IPS DF 6.9 (cell line): ENCODE measurements around the gene FIZ1.
"Not testable (repeated sequence)": the region's sequence is repeated elsewhere in the genome, so short reads cannot be mapped to it uniquely, and the experiment has no call there.

Experiments used
- DNase-seq: peaks from one replicate; pipeline ENCODE4 v3.0.0-alpha.2; 2013; ENCODE audit warnings: low read depth, low spot score
- H3K27ac ChIP-seq: one replicate; pipeline ENCODE4 v1.5.1; 2013; ENCODE audit warnings: low read length, control low read depth
- H3K27me3 ChIP-seq: 2 replicates; pipeline ENCODE4 v1.6.1; 2013; ENCODE audit warnings: mild to moderate bottlenecking, low read length; ENCODE audit not compliant: control insufficient read depth, insufficient read depth
- H3K36me3 ChIP-seq: 2 replicates; pipeline ENCODE4 v1.6.1; 2013; ENCODE audit warnings: low read length; ENCODE audit not compliant: control insufficient read depth, insufficient read depth
- H3K4me1 ChIP-seq: 2 replicates; pipeline ENCODE4 v1.6.1; 2013; ENCODE audit warnings: low read length; ENCODE audit not compliant: control insufficient read depth, insufficient read depth
- H3K4me3 ChIP-seq: 2 replicates; pipeline ENCODE4 v1.5.1; 2013; ENCODE audit warnings: mild to moderate bottlenecking, low read length
- H3K9me3 ChIP-seq: 2 replicates; pipeline ENCODE4 v1.6.1; 2013; ENCODE audit warnings: low read length, inconsistent platforms; ENCODE audit not compliant: control insufficient read depth, insufficient read depth
- WGBS: extraction: QIAGEN DNeasy Blood & Tissue Kit; methylation state at CpG from one replicate; pipeline ENCODE4 v1.1.7; 2013; ENCODE audit warnings: mixed read lengths, missing lambda C conversion rate; ENCODE audit not compliant: insufficient read length, insufficient coverage; 5-methylcytosine and 5-hydroxymethylcytosine counted together

The FIZ1 gene

DNA sequence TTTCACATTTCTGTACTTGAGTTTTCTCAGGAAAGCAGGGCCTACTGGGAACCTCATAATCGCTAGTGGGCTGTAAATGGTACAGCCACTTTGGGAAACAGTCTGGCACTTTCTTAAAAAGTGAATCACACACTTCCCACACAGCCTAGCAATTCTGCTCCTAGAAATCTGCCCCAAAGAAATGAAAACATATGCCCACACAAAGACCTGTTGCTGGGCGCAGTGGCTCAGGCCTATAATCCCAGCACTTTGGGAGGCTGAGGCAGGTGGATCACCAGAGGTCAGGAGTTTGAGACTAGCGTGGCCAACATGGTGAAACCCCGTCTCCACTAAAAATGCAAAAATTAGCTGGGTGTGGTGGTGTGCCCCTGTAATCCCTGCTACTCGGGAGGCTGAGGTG, 29.8 kb downstream of the FIZ1 start:
- not testable (repeated sequence) for H3K4me3 ChIP-seq, H3K27ac ChIP-seq, H3K9me3 ChIP-seq, H3K36me3 ChIP-seq, H3K4me1 ChIP-seq, H3K27me3 ChIP-seq, DNase-seq
- WGBS = no CpG with 5 or more reads among the region's 5 CpGs

GRCh38 chr19:55567708-55568328, 31.5 kb downstream of the FIZ1 start:
- Histone ChIP-seq H3K27ac (no peak overlapping the region), H3K27me3 (no peaks in the 10 kb centered on the region), H3K9me3 (no peaks in the 10 kb centered on the region), H3K4me1 (no peaks in the 10 kb centered on the region), H3K36me3 (no peaks in the 10 kb centered on the region), H3K4me3 (no peak overlapping the region)
- DNase-seq = no peak

DNA sequence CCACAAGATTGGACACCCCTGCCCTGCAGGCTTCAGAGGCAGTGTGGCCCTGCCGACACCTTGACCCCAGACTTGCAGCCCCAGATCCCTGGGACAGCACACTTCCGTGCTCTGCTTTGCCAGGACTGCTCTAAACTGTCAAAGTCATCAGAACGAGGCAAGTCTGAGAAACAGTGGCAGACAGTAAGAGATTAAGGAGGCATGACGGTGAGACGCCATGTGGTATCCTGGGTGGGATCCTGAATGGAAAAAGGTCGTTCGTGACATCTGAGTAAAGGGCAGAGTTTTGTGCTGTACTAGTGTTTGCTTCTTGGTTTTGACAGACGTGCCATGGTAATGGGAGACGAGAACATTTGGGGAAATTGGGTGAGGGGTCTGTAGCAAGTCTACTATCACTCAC, 32.5 kb downstream of the FIZ1 start:
- no CpG with 5 or more reads among the region's 9 CpGs for WGBS
- Histone ChIP-seq H3K27ac (no peak overlapping the region), H3K4me3 (no peak overlapping the region), H3K27me3 (no peaks in the 10 kb centered on the region), H3K4me1 (no peaks in the 10 kb centered on the region), H3K36me3 (no peaks in the 10 kb centered on the region), H3K9me3 (no peaks in the 10 kb centered on the region)
- DNase-seq = no peak

GRCh38 chr19:55563261-55563690, 36.0 kb downstream of the FIZ1 start:
- Histone ChIP-seq H3K4me1 (no peaks in the 10 kb centered on the region), H3K4me3 (no peak overlapping the region), H3K36me3 (no peaks in the 10 kb centered on the region), H3K9me3 (no peaks in the 10 kb centered on the region), H3K27ac (no peak overlapping the region), H3K27me3 (no peaks in the 10 kb centered on the region)
- DNase-seq = no peak
- no CpG with 5 or more reads among the region's 12 CpGs for WGBS

GRCh38 chr19:55559684-55560083, 39.6 kb downstream of the FIZ1 start:
- H3K36me3 ChIP-seq = no peaks in the 10 kb centered on the region
- DNase-seq = no peak
- H3K4me1 ChIP-seq = no peaks in the 10 kb centered on the region
- H3K9me3 ChIP-seq = no peaks in the 10 kb centered on the region
- no peak overlapping the region for H3K4me3 ChIP-seq
- no CpG with 5 or more reads among the region's 9 CpGs for WGBS
- no peaks in the 10 kb centered on the region for H3K27me3 ChIP-seq
- H3K27ac ChIP-seq = no peak overlapping the region

DNA sequence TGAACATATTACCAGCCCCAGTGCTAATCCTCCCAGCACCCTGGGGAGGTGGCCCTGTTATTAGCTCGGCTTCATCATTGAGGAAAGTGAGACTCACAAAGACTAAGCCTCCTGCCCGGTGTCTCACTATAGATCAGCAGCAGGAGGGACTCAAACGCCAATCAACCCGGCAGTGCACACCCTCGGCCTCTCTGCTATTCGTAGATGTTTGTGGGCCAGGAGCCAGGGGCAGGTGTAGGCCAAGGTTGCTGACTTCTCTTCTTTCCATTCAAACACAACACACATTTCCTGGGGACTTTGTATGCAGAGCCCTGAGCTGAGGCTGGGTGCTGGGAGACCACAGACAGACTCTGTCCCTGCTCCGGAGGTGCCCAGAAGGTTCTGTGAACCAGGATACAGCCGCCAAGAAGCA, 44.6 kb downstream of the FIZ1 start:
- H3K36me3 ChIP-seq = no peaks in the 10 kb centered on the region
- H3K4me3 ChIP-seq = no peak overlapping the region
- H3K27me3 ChIP-seq = no peaks in the 10 kb centered on the region
- H3K9me3 ChIP-seq = no peaks in the 10 kb centered on the region
- no peaks in the 10 kb centered on the region for H3K4me1 ChIP-seq
- WGBS = no CpG with 5 or more reads among the region's 8 CpGs
- no peak overlapping the region for H3K27ac ChIP-seq
- no peak for DNase-seq

DNA sequence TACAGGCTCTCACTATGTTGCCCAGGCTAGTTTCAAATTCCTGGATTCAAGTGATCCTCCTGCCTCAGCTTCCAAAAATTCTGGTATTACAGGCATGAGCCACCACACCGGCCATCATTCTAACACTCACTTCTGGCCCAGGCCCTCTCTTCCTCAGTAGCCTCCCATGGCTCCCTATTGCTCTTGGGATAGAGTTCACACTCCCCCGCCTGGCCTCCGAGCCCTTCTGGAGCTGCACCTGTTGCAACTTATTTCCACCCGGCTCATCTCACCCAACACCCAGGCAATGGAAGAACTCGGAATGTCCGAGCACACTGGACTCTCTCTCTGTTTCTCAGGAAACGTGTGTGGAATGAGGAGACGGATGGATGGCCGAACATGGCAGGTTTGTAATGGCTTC, 45.0 kb downstream of the FIZ1 start:
- Histone ChIP-seq H3K27me3 (no peaks in the 10 kb centered on the region), H3K4me3 (no peak overlapping the region), H3K27ac (no peak overlapping the region), H3K4me1 (no peaks in the 10 kb centered on the region), H3K36me3 (no peaks in the 10 kb centered on the region), H3K9me3 (no peaks in the 10 kb centered on the region)
- WGBS = no CpG with 5 or more reads among the region's 9 CpGs
- DNase-seq = no peak

DNA sequence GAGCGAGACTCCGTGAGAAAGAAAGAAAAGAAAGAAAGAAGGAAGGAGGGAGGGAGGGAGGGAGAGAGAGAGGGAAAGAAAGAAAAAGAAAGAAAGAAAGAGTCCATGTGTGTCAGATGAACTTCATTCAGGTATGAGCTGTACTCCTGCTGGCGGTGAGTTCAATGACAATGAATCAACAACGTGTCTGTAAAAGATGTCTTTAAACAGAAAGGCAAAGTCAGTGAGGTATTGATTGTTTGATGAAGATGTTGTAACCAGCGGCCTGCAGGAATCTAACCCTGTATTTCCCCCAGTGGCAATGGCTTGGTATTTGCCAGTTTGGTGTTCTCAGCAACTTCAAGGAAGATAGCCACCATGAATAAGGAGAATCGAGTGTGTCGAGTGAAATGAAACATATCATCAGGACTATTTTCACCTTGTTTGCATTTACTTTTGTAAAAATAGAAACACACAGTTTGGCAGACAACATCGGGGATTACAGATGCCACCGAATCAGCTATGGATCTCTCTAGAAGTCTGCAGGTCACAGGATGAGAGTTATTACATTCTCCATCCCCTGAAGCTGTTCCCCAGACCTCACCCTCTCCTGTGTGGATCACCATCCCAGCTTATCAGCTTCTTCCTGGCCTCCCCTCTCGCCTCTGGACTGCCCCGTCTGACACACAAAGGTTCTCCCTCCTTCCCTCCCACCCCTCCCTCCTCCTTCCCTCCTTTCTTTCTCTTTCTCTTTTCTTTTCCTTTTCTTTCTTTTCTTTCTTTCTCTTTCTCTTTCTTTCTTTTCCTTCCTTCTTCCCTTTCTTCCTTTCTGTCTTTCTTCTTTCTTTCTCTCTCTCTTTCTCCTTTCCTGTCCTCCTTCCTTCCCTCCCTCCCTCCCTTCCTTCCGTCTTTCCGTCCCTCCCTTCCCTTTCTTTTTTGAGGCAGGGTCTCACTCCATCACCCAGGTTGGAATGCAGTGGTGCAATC, 45.8 kb downstream of the FIZ1 start:
- Histone ChIP-seq H3K36me3 (no peaks in the 10 kb centered on the region), H3K27me3 (no peaks in the 10 kb centered on the region), H3K4me3 (no peak overlapping the region), H3K27ac (no peak overlapping the region), H3K4me1 (no peaks in the 10 kb centered on the region), H3K9me3 (no peaks in the 10 kb centered on the region)
- DNase-seq = no peak
- WGBS = no CpG with 5 or more reads among the region's 13 CpGs

- Histone ChIP-seq H3K27ac (no peak overlapping the region), H3K9me3 (no peaks in the 10 kb centered on the region), H3K4me1 (no peaks in the 10 kb centered on the region), H3K27me3 (no peaks in the 10 kb centered on the region), H3K36me3 (no peaks in the 10 kb centered on the region), H3K4me3 (no peak overlapping the region)
- no peak for DNase-seq
- WGBS = no CpG with 5 or more reads among the region's 13 CpGs
Observed at GRCh38 chr19:55552620-55553019, 46.7 kb downstream of the FIZ1 start.

DNA sequence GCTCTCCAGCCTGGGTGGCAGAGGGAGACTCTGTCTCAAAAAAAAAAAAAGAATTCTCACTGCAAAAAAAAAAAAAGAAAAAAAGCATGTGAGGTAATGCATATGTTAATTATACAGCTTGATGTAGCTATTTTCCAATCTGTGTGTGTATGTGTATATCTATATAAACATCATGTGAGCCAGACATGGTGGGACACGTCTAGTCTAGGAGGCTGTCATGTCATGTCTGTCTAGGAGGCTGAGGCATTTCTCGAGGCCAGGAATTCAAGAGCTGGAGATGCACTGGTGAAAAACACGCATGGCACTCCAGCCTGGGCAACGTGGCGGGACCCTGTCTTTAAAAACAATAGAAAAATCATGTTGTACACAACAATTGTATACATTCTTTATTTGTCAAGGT, 47.1 kb downstream of the FIZ1 start:
- H3K27ac ChIP-seq = no peak overlapping the region
- DNase-seq = no peak
- no peaks in the 10 kb centered on the region for H3K27me3 ChIP-seq
- H3K4me3 ChIP-seq = no peak overlapping the region
- 0 out of 2 replicates have a peak, but pooled peaks cover under 1% of the 10 kb centered on the region for H3K4me1 ChIP-seq
- H3K36me3 ChIP-seq = no peaks in the 10 kb centered on the region
- H3K9me3 ChIP-seq = no peaks in the 10 kb centered on the region
- WGBS = no CpG with 5 or more reads among the region's 5 CpGs
